ENCODE data around the gene TOP2B.

The TOP2B gene, protein sequence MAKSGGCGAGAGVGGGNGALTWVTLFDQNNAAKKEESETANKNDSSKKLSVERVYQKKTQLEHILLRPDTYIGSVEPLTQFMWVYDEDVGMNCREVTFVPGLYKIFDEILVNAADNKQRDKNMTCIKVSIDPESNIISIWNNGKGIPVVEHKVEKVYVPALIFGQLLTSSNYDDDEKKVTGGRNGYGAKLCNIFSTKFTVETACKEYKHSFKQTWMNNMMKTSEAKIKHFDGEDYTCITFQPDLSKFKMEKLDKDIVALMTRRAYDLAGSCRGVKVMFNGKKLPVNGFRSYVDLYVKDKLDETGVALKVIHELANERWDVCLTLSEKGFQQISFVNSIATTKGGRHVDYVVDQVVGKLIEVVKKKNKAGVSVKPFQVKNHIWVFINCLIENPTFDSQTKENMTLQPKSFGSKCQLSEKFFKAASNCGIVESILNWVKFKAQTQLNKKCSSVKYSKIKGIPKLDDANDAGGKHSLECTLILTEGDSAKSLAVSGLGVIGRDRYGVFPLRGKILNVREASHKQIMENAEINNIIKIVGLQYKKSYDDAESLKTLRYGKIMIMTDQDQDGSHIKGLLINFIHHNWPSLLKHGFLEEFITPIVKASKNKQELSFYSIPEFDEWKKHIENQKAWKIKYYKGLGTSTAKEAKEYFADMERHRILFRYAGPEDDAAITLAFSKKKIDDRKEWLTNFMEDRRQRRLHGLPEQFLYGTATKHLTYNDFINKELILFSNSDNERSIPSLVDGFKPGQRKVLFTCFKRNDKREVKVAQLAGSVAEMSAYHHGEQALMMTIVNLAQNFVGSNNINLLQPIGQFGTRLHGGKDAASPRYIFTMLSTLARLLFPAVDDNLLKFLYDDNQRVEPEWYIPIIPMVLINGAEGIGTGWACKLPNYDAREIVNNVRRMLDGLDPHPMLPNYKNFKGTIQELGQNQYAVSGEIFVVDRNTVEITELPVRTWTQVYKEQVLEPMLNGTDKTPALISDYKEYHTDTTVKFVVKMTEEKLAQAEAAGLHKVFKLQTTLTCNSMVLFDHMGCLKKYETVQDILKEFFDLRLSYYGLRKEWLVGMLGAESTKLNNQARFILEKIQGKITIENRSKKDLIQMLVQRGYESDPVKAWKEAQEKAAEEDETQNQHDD (N-terminal part only)

DNA sequence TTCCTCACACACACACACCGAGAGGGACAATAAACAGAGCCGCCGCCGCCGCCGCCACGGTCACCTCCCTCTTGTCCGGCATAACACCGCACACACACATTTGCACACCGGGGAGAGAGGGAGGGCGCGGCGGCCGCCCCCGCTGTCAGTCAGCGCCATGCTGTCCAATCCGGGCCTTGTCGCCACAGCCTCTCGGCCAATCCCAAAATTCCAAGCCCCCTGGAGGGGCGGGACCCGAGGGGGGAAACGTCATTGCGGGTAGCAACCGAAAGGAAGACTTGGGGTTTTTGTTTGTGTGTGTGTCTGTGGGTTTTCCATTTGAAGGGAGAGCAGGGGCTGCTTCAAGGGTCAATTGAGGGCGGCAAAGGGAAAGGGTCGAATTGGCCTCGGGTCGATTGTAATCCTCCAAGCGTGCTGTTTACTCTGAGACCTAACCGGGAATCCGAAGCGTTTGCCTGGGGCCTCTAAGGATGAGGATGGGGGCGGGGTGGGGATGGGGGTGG is at the start of gene TOP2B:
Gene TOP2B, minus strand, starts transcription at position 96 of the 503 bp plus-strand sequence. CDS start 610 bp downstream, outside the sequence.
- no peaks in the 10 kb centered on the region for H3K27me3 ChIP-seq (ENCODE audit: control insufficient read depth, insufficient read depth, low read length)
- peak within 1 kb of the TSS; percentile 90 for H3K9ac ChIP-seq (ENCODE audit: low read length)
- peaks cover 22% of the 10 kb centered on the region for H3K4me1 ChIP-seq (ENCODE audit: control insufficient read depth, low read depth, low read length)
- H3K4me3 ChIP-seq (ENCODE audit: low read length), result peak within 1 kb of the TSS; percentile 90
- no peaks in the 10 kb centered on the region for H3K36me3 ChIP-seq (ENCODE audit: control insufficient read depth, low read depth, low read length)
- no peaks in the 10 kb centered on the region for H3K9me3 ChIP-seq (ENCODE audit: control insufficient read depth, low read depth, low read length)
- no peak within 1 kb of the TSS for H3K27ac ChIP-seq (ENCODE audit: low read length)

GRCh38 chr3:25713341-25713985 is 48.8 kb upstream of the TOP2B start:
- Histone ChIP-seq H3K4me3 (ENCODE audit: low read length) (no peak overlapping the region), H3K4me1 (ENCODE audit: control insufficient read depth, low read depth, low read length) (no peaks in the 10 kb centered on the region), H3K36me3 (ENCODE audit: control insufficient read depth, low read depth, low read length) (no peaks in the 10 kb centered on the region), H3K27me3 (ENCODE audit: control insufficient read depth, insufficient read depth, low read length) (no peaks in the 10 kb centered on the region), H3K9me3 (ENCODE audit: control insufficient read depth, low read depth, low read length) (no peaks in the 10 kb centered on the region), H3K9ac (ENCODE audit: low read length) (no peak overlapping the region), H3K27ac (ENCODE audit: low read length) (no peak overlapping the region)

DNA sequence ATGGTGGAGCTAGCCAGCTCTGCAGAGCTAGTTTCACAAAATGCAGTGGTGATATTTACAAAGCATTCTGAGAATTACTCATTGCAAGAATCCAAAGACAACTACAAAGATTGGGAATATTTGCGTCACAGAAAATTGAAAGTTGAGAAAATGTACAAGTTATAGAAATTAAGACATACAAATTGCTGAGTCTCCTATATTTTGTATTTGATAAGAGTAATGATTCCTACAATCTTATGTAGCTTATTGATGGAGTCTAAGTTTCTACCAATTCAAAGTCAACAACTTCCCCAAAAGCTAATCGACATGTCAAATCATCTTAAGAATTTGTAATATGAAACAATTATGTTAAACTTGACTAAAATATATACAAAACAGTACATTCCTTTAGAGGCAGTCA is 46.4 kb upstream of the TOP2B start:
- Histone ChIP-seq H3K9ac (ENCODE audit: low read length) (no peak overlapping the region), H3K4me1 (ENCODE audit: control insufficient read depth, low read depth, low read length) (no peaks in the 10 kb centered on the region), H3K27me3 (ENCODE audit: control insufficient read depth, insufficient read depth, low read length) (no peaks in the 10 kb centered on the region), H3K4me3 (ENCODE audit: low read length) (no peak overlapping the region), H3K36me3 (ENCODE audit: control insufficient read depth, low read depth, low read length) (no peaks in the 10 kb centered on the region), H3K27ac (ENCODE audit: low read length) (no peak overlapping the region), H3K9me3 (ENCODE audit: control insufficient read depth, low read depth, low read length) (no peaks in the 10 kb centered on the region)

GRCh38 chr3:25708036-25708435 is 43.3 kb upstream of the TOP2B start:
- Histone ChIP-seq H3K9me3 (ENCODE audit: control insufficient read depth, low read depth, low read length) (no peaks in the 10 kb centered on the region), H3K27ac (ENCODE audit: low read length) (no peak overlapping the region), H3K36me3 (ENCODE audit: control insufficient read depth, low read depth, low read length) (no peaks in the 10 kb centered on the region), H3K9ac (ENCODE audit: low read length) (no peak overlapping the region), H3K4me3 (ENCODE audit: low read length) (no peak overlapping the region), H3K27me3 (ENCODE audit: control insufficient read depth, insufficient read depth, low read length) (no peaks in the 10 kb centered on the region), H3K4me1 (ENCODE audit: control insufficient read depth, low read depth, low read length) (no peaks in the 10 kb centered on the region)

- Histone ChIP-seq H3K27ac (ENCODE audit: low read length) (no peak overlapping the region), H3K27me3 (ENCODE audit: control insufficient read depth, insufficient read depth, low read length) (no peaks in the 10 kb centered on the region), H3K36me3 (ENCODE audit: control insufficient read depth, low read depth, low read length) (no peaks in the 10 kb centered on the region), H3K4me1 (ENCODE audit: control insufficient read depth, low read depth, low read length) (no peaks in the 10 kb centered on the region), H3K9me3 (ENCODE audit: control insufficient read depth, low read depth, low read length) (no peaks in the 10 kb centered on the region), H3K4me3 (ENCODE audit: low read length) (no peak overlapping the region), H3K9ac (ENCODE audit: low read length) (no peak overlapping the region)
These were observed 42.7 kb upstream of the TOP2B start for GRCh38 chr3:25707268-25707926.

DNA sequence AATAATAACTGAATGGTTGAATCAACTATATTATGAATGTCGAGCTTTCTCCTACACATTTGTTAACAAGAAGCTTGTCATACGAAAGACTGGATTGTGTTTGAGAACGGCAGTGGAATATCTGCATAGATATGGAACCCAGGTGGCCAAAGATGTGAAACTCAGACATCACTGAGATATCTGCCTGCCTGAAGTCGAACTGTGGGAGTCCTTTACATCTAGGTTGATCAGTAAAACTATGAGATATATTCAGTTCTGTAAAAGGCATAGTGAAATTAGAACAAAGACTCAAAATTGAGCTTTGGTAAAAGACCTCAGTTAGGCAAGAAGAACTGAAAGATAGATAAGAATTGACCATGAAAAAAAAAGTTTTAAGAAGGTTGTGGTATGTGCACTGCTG is 41.5 kb upstream of the TOP2B start:
- H3K27me3 ChIP-seq (ENCODE audit: control insufficient read depth, insufficient read depth, low read length), result no peaks in the 10 kb centered on the region
- H3K36me3 ChIP-seq (ENCODE audit: control insufficient read depth, low read depth, low read length), result no peaks in the 10 kb centered on the region
- H3K4me3 ChIP-seq (ENCODE audit: low read length), result no peak overlapping the region
- H3K9me3 ChIP-seq (ENCODE audit: control insufficient read depth, low read depth, low read length), result no peaks in the 10 kb centered on the region
- no peak overlapping the region for H3K27ac ChIP-seq (ENCODE audit: low read length)
- no peak overlapping the region for H3K9ac ChIP-seq (ENCODE audit: low read length)
- H3K4me1 ChIP-seq (ENCODE audit: control insufficient read depth, low read depth, low read length), result no peaks in the 10 kb centered on the region

GRCh38 chr3:25697553-25697952 is 32.8 kb upstream of the TOP2B start:
- no peak overlapping the region for H3K9ac ChIP-seq (ENCODE audit: low read length)
- no peaks in the 10 kb centered on the region for H3K27me3 ChIP-seq (ENCODE audit: control insufficient read depth, insufficient read depth, low read length)
- H3K4me1 ChIP-seq (ENCODE audit: control insufficient read depth, low read depth, low read length), result no peaks in the 10 kb centered on the region

DNA sequence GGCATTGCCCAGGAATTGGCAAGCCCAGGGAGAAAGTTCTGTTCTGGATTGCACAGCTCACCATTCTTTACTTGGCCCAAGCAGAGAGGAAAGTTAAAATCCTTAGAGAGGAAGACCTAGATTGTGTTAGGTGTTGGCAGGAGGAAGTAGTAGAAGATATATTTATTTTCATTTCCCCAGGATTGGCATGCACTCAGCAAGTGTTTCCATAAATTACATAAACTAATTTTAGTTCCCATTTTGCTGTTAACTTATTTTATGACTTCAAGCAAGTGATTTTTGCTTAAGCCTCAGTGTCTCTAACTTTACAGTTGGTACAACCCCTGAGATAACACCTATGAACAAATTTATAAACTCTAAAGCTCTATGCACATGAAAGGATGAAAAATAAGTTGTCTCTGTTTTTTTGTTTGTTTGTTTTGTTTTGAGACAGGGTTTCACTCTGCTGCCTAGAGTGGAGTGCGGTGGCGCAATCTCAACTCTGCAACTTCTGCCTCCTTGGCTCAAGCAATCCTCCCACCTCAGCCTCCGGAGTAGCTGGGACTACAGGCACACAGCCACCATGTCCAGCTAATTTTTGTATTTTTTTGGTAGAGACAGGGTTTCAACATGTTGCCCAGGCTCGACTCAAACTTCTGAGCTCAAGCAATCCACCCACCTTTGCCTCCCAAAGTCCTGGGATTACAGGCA is 31.2 kb upstream of the TOP2B start:
- no peaks in the 10 kb centered on the region for H3K4me1 ChIP-seq (ENCODE audit: control insufficient read depth, low read depth, low read length)
- no peak overlapping the region for H3K27ac ChIP-seq (ENCODE audit: low read length)
- H3K4me3 ChIP-seq (ENCODE audit: low read length), result no peak overlapping the region
- H3K27me3 ChIP-seq (ENCODE audit: control insufficient read depth, insufficient read depth, low read length), result no peaks in the 10 kb centered on the region
- no peaks in the 10 kb centered on the region for H3K36me3 ChIP-seq (ENCODE audit: control insufficient read depth, low read depth, low read length)
- no peaks in the 10 kb centered on the region for H3K9me3 ChIP-seq (ENCODE audit: control insufficient read depth, low read depth, low read length)
- no peak overlapping the region for H3K9ac ChIP-seq (ENCODE audit: low read length)

More at GRCh38 chr3:25697553-25697952, 32.8 kb upstream of the TOP2B start:
- no peak overlapping the region for H3K27ac ChIP-seq (ENCODE audit: low read length)
- H3K36me3 ChIP-seq (ENCODE audit: control insufficient read depth, low read depth, low read length), result no peaks in the 10 kb centered on the region
- H3K9me3 ChIP-seq (ENCODE audit: control insufficient read depth, low read depth, low read length), result no peaks in the 10 kb centered on the region
- no peak overlapping the region for H3K4me3 ChIP-seq (ENCODE audit: low read length)

GRCh38 chr3:25693238-25693637 is 28.5 kb upstream of the TOP2B start:
- Histone ChIP-seq H3K36me3 (ENCODE audit: control insufficient read depth, low read depth, low read length) (no peaks in the 10 kb centered on the region), H3K9ac (ENCODE audit: low read length) (no peak overlapping the region), H3K4me3 (ENCODE audit: low read length) (no peak overlapping the region), H3K27me3 (ENCODE audit: control insufficient read depth, insufficient read depth, low read length) (no peaks in the 10 kb centered on the region), H3K27ac (ENCODE audit: low read length) (no peak overlapping the region), H3K9me3 (ENCODE audit: control insufficient read depth, low read depth, low read length) (no peaks in the 10 kb centered on the region), H3K4me1 (ENCODE audit: control insufficient read depth, low read depth, low read length) (no peaks in the 10 kb centered on the region)

GRCh38 chr3:25692341-25692740 is 27.6 kb upstream of the TOP2B start:
- Histone ChIP-seq H3K9ac (ENCODE audit: low read length) (no peak overlapping the region), H3K27ac (ENCODE audit: low read length) (no peak overlapping the region), H3K4me1 (ENCODE audit: control insufficient read depth, low read depth, low read length) (no peaks in the 10 kb centered on the region), H3K9me3 (ENCODE audit: control insufficient read depth, low read depth, low read length) (no peaks in the 10 kb centered on the region), H3K4me3 (ENCODE audit: low read length) (no peak overlapping the region), H3K36me3 (ENCODE audit: control insufficient read depth, low read depth, low read length) (no peaks in the 10 kb centered on the region), H3K27me3 (ENCODE audit: control insufficient read depth, insufficient read depth, low read length) (no peaks in the 10 kb centered on the region)
